ENCODE measurements around the gene CTNND2.

DNA sequence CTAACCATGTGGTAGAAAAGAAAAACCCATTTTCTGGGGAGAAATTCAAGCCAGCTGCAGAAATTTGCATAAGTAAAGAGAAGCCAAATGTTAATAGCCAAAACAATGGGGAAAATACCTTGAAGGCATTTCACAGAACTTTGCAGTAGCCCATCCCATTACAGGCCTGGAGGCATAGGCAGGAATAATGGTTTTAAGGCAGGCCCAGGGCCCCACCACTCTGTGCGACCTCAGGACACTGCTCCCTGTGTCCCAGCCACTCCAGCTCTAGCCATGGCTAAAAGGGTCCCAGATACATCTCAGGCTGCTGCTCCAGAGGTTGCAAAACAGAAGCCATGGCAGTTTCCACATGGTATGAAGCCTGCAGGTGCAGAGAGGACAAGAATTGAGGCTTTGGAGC, 253.3 kb downstream of the CTNND2 start:
- TF ChIP-seq, protein P1, sequence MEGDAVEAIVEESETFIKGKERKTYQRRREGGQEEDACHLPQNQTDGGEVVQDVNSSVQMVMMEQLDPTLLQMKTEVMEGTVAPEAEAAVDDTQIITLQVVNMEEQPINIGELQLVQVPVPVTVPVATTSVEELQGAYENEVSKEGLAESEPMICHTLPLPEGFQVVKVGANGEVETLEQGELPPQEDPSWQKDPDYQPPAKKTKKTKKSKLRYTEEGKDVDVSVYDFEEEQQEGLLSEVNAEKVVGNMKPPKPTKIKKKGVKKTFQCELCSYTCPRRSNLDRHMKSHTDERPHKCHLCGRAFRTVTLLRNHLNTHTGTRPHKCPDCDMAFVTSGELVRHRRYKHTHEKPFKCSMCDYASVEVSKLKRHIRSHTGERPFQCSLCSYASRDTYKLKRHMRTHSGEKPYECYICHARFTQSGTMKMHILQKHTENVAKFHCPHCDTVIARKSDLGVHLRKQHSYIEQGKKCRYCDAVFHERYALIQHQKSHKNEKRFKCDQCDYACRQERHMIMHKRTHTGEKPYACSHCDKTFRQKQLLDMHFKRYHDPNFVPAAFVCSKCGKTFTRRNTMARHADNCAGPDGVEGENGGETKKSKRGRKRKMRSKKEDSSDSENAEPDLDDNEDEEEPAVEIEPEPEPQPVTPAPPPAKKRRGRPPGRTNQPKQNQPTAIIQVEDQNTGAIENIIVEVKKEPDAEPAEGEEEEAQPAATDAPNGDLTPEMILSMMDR (IDR thresholded peaks at IDR 0.05), result no peak
- TF ChIP-seq EP300 (IDR thresholded peaks at IDR 0.05), result no peak
